BJ (cell line): ENCODE results near the gene CACNA2D2. TPM values are rescaled to one million over a fixed set of nuclear protein-coding genes. Genes with fewer than 3 reads are reported as not detected.

Experiments used
- CTCF ChIA-PET: fragments of 350-600 bp; formaldehyde crosslinking; extraction: SDS; loops from one replicate; lab custom pipeline; 2021; ENCODE audit warnings: antibody characterized with exemption, inconsistent platforms; lab: Yijun Ruan, JAX
- POLR2A ChIA-PET: fragments of 300-600 bp; sonication (Branson Sonifier 250); formaldehyde crosslinking; extraction: SDS; loops from one replicate; lab custom pipeline; 2021; ENCODE audit warnings: antibody characterized with exemption; lab: Charles Lee
- DNase-seq: peaks from one replicate; pipeline ENCODE4 v3.0.0-alpha.2; 2011; ENCODE audit warnings: low read depth
- H3K27me3 ChIP-seq: 2 replicates; pipeline ENCODE4 v1.6.0; 2011; ENCODE audit warnings: low read length; ENCODE audit not compliant: control insufficient read depth, insufficient read depth
- H3K36me3 ChIP-seq: 2 replicates; pipeline ENCODE4 v1.5.1; 2011; ENCODE audit warnings: low read length; ENCODE audit not compliant: control insufficient read depth, insufficient read depth
- H3K4me3 ChIP-seq: 2 replicates; pipeline ENCODE4 v1.5.1; 2011; ENCODE audit warnings: low read depth, mild to moderate bottlenecking, control low read depth, low read length
- polyA plus RNA-seq: library from polyadenylated mRNA; depleted of rRNA; stranded (reverse); fragments of >200 nt; gene quantifications from 2 replicates; pipeline ENCODE4 v1.2.3, GENCODE V29; 2011
- TF ChIP-seq, protein P1 (sequence below): IDR thresholded peaks from 2 replicates; pipeline ENCODE4 v1.5.1; 2011; ENCODE audit warnings: low read depth, mild to moderate bottlenecking, control low read depth, inconsistent platforms, low read length, moderate library complexity; ENCODE audit not compliant: insufficient read depth

The CACNA2D2 gene
- polyA plus RNA-seq, 1 experiment = 0.11 TPM

- TF ChIP-seq, protein P1, sequence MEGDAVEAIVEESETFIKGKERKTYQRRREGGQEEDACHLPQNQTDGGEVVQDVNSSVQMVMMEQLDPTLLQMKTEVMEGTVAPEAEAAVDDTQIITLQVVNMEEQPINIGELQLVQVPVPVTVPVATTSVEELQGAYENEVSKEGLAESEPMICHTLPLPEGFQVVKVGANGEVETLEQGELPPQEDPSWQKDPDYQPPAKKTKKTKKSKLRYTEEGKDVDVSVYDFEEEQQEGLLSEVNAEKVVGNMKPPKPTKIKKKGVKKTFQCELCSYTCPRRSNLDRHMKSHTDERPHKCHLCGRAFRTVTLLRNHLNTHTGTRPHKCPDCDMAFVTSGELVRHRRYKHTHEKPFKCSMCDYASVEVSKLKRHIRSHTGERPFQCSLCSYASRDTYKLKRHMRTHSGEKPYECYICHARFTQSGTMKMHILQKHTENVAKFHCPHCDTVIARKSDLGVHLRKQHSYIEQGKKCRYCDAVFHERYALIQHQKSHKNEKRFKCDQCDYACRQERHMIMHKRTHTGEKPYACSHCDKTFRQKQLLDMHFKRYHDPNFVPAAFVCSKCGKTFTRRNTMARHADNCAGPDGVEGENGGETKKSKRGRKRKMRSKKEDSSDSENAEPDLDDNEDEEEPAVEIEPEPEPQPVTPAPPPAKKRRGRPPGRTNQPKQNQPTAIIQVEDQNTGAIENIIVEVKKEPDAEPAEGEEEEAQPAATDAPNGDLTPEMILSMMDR = no peak
- Histone ChIP-seq H3K4me3 (no peak overlapping the region), H3K36me3 (no peaks in the 10 kb centered on the region), H3K27me3 (peaks cover 13% of the 10 kb centered on the region)
- DNase-seq = no peak
- POLR2A ChIA-PET = no interaction called here
- CTCF ChIA-PET = interaction anchor here (1.2 to 6.4 kb wide), 3 partner anchors 9 to 192 kb away, joined by 5 to 98 read pairs (median 6); partner anchors contain the start of genes CYB561D2, NPRL2 and ZMYND10
Measured at GRCh38 chr3:50539356-50540286, 36.2 kb upstream of the CACNA2D2 start.

- TF ChIP-seq, protein P1 = no peak
- H3K36me3 ChIP-seq = no peaks in the 10 kb centered on the region
- CTCF ChIA-PET = interaction anchor here (0.6 to 3.7 kb wide), 6 partner anchors 11 to 23 kb away, joined by 3 to 13 read pairs (median 8); no protein-coding TSS in a partner anchor
Measured at GRCh38 chr3:50537421-50538129, 34.1 kb upstream of the CACNA2D2 start.

DNA sequence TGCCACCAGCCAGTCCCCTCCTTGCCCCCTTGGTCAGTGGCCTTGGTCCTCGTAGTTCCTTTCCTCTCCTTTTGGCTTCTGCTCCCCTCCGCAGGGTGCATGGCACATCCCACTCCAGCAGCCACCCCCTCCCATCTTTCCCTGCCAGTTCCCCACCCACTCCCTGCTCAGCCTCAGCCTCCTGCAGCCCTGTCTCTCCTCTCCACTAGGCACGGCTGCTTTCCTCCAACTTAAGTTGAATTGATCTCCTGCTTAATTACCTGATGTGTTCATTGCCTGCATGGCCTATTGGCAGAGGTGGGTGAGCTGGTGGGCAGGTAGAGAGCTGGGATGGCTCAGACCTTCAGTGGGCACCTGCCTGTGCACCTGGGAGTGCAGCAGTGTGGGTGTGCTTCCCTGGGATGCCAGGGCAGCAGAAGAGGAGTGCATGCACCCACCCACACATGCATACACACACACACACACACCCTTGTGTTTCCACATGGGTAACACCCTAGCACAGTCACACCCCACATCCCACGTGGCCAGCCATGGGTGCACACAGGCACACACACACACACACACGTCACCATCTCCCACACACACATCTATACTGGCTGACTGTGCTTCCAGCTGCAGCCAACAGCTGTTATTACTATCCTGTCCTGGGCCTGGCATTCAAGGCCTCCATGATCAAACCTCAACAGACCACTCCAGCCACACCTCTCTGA, 33.2 kb upstream of the CACNA2D2 start:
- TF ChIP-seq, protein P1 = no peak
- CTCF ChIA-PET = interaction anchor here (0.7 to 3.7 kb wide), 7 partner anchors 11 to 190 kb away, joined by 3 to 13 read pairs (median 5); no protein-coding TSS in a partner anchor
- H3K4me3 ChIP-seq = no peak overlapping the region
- H3K36me3 ChIP-seq = no peaks in the 10 kb centered on the region
- POLR2A ChIA-PET = no interaction called here
- DNase-seq = no peak
- H3K27me3 ChIP-seq = peaks cover 14% of the 10 kb centered on the region

More at GRCh38 chr3:50537421-50538129, 34.1 kb upstream of the CACNA2D2 start:
- Histone ChIP-seq H3K4me3 (no peak overlapping the region), H3K27me3 (peaks cover 14% of the 10 kb centered on the region)
- POLR2A ChIA-PET = no interaction called here
- no peak for DNase-seq

- Histone ChIP-seq H3K27me3 (peaks cover 21% of the 10 kb centered on the region), H3K4me3 (no peak overlapping the region), H3K36me3 (no peaks in the 10 kb centered on the region)
- TF ChIP-seq, protein P1 = no peak
- POLR2A ChIA-PET = no interaction called here
- DNase-seq = no peak
- CTCF ChIA-PET = interaction anchor here (1.0 to 3.7 kb wide), 5 partner anchors 8 to 17 kb away, joined by 3 to 12 read pairs (median 8); no protein-coding TSS in a partner anchor
Measured at GRCh38 chr3:50534681-50535330, 31.4 kb upstream of the CACNA2D2 start.
